Prostate gland (tissue), 2 donors: ENCODE results near the gene PFKP.

ENCODE experiments used
- CTCF ChIP-seq, 4 experiments: fragments of 200-600 bp in 2 of 4; fragments of 450-650 bp in 2 of 4; sonication (generic) in 2 of 4; IDR thresholded peaks; 1 replicate in 3 of 4; 2 replicates in 1 of 4; pipeline ENCODE4 v1.5.1; 2016 to 2019; ENCODE audit warnings: antibody characterized with exemption in 4 of 4, mild to moderate bottlenecking in 2 of 4, moderate library complexity in 2 of 4
- POLR2A ChIP-seq: fragments of 450-650 bp; IDR thresholded peaks from one replicate; pipeline ENCODE4 v1.6.1; 2016; ENCODE audit warnings: antibody characterized with exemption, mild to moderate bottlenecking

- no peak for TF ChIP-seq CTCF (IDR thresholded peaks at IDR 0.05)
- TF ChIP-seq POLR2A, result no peak
Observed at GRCh38 chr10:3090388-3090787, 23.0 kb downstream of the PFKP start.
